Hepatocyte (in vitro differentiated cells): ENCODE results near the gene MANSC1. TPM values are rescaled to one million over a fixed set of nuclear protein-coding genes. Genes with fewer than 3 reads are reported as not detected.

Experiments used
- DNase-seq: peaks from one replicate; pipeline ENCODE4 v3.0.0-alpha.2; 2016; ENCODE audit warnings: low spot score
- H2AFZ ChIP-seq: fragments of 200-600 bp; sonication (generic); 2 replicates; pipeline ENCODE4 v1.6.0; 2016; ENCODE audit warnings: antibody characterized with exemption, mild to moderate bottlenecking
- H3K27ac ChIP-seq: fragments of 200-600 bp; sonication (generic); 2 replicates; pipeline ENCODE4 v1.5.1; 2016; ENCODE audit warnings: mild to moderate bottlenecking
- H3K27me3 ChIP-seq: fragments of 200-600 bp; sonication (generic); 2 replicates; pipeline ENCODE4 v1.6.1; 2016
- H3K36me3 ChIP-seq: fragments of 200-600 bp; sonication (generic); replicated peaks from 2 replicates; pipeline ENCODE4 v1.5.1; 2016; ENCODE audit warnings: low read depth; ENCODE audit not compliant: insufficient read depth
- H3K4me1 ChIP-seq: fragments of 200-600 bp; sonication (generic); 2 replicates; pipeline ENCODE4 v1.5.1; 2016; ENCODE audit warnings: mild to moderate bottlenecking, moderate library complexity; ENCODE audit not compliant: insufficient read depth
- H3K4me2 ChIP-seq: fragments of 200-600 bp; sonication (generic); 2 replicates; pipeline ENCODE4 v1.6.0; 2016
- H3K4me3 ChIP-seq: fragments of 200-600 bp; sonication (generic); 2 replicates; pipeline ENCODE4 v1.5.1; 2016; ENCODE audit warnings: mild to moderate bottlenecking
- H3K79me2 ChIP-seq: fragments of 200-600 bp; sonication (generic); 2 replicates; pipeline ENCODE4 v1.6.0; 2017; ENCODE audit warnings: mild to moderate bottlenecking
- H3K9me2 ChIP-seq: fragments of 200-600 bp; sonication (generic); replicated peaks from 2 replicates; pipeline ENCODE4 v1.6.0; 2017; ENCODE audit warnings: mild to moderate bottlenecking; ENCODE audit not compliant: insufficient read depth
- H3K9me3 ChIP-seq: fragments of 200-600 bp; sonication (generic); 2 replicates; pipeline ENCODE4 v1.5.1; 2016; ENCODE audit warnings: low read depth, mild to moderate bottlenecking
- H4K20me1 ChIP-seq: fragments of 200-600 bp; sonication (generic); 2 replicates; pipeline ENCODE4 v1.6.0; 2016; ENCODE audit warnings: mild to moderate bottlenecking; ENCODE audit not compliant: insufficient read depth, poor library complexity, severe bottlenecking
- CTCF ChIP-seq: fragments of 200-600 bp; sonication (generic); IDR thresholded peaks from 2 replicates; pipeline ENCODE4 v1.5.1; 2016; ENCODE audit warnings: antibody characterized with exemption, mild to moderate bottlenecking; ENCODE audit not compliant: poor library complexity
- EZH2 ChIP-seq: fragments of 200-600 bp; sonication (generic); IDR thresholded peaks from 2 replicates; pipeline ENCODE4 v1.6.1; 2016; ENCODE audit warnings: antibody characterized with exemption, mild to moderate bottlenecking, borderline replicate concordance
- EZH2phosphoT487 ChIP-seq: fragments of 200-600 bp; sonication (generic); IDR thresholded peaks from one replicate; pipeline ENCODE4 v1.6.1; 2018; ENCODE audit warnings: antibody characterized with exemption, mild to moderate bottlenecking, low read depth, moderate library complexity; ENCODE audit not compliant: unreplicated experiment, severe bottlenecking
- WGBS: methylation state at CpG from one replicate; pipeline ENCODE4 v1.1.6; 2016; ENCODE audit warnings: low lambda C conversion rate; ENCODE audit errors: missing lambda C conversion rate; 5-methylcytosine and 5-hydroxymethylcytosine counted together
- polyA plus RNA-seq: library from polyadenylated mRNA; unstranded; fragments of >200 nt; fragmentation: Nextera tagmentation; extraction: Ambion mirVana; gene quantifications from 2 replicates; pipeline ENCODE4 v1.2.1, GENCODE V29; 2016
- total RNA-seq: library from RNA; depleted of rRNA; stranded (reverse); fragments of >200 nt; gene quantifications from 2 replicates; pipeline ENCODE4 v1.2.3, GENCODE V29; 2014

Gene MANSC1
- total and polyA plus RNA-seq, 2 experiments from 2014 or later = 17.4 to 20.5 TPM

GRCh38 chr12:12397184-12397583, 47.1 kb upstream of the MANSC1 start:
- no peaks in the 10 kb centered on the region for H3K9me2 ChIP-seq
- H3K9me3 ChIP-seq = no peaks in the 10 kb centered on the region
- H3K4me2 ChIP-seq = no peak overlapping the region
- peaks cover 27% of the 10 kb centered on the region for H3K4me1 ChIP-seq
- no peaks in the 10 kb centered on the region for H3K36me3 ChIP-seq
- H3K79me2 ChIP-seq = peaks cover 20% of the 10 kb centered on the region
- no peaks in the 10 kb centered on the region for H4K20me1 ChIP-seq
- no peak overlapping the region for H2AFZ ChIP-seq
- H3K27ac ChIP-seq = peak overlapping the region; percentile 89
- no peaks in the 10 kb centered on the region for H3K27me3 ChIP-seq
- no peak overlapping the region for H3K4me3 ChIP-seq
- no peak for TF ChIP-seq CTCF
- TF ChIP-seq EZH2phosphoT487 = no peak
- TF ChIP-seq EZH2 = no peak
- no peak for DNase-seq
- WGBS = 87% methylated on average over 5 of the region's 5 CpGs

GRCh38 chr12:12396694-12397093, 46.7 kb upstream of the MANSC1 start:
- Histone ChIP-seq H3K4me1 (peaks cover 27% of the 10 kb centered on the region), H3K27ac (peak overlapping the region; percentile 89)
- no peak for TF ChIP-seq EZH2
- TF ChIP-seq EZH2phosphoT487 = no peak
- TF ChIP-seq CTCF = no peak

GRCh38 chr12:12393171-12393570, 43.1 kb upstream of the MANSC1 start:
- Histone ChIP-seq H3K9me2 (no peaks in the 10 kb centered on the region), H3K4me3 (no peak overlapping the region), H3K9me3 (no peaks in the 10 kb centered on the region), H3K36me3 (no peaks in the 10 kb centered on the region), H2AFZ (no peak overlapping the region), H4K20me1 (no peaks in the 10 kb centered on the region), H3K4me2 (no peak overlapping the region), H3K27me3 (no peaks in the 10 kb centered on the region), H3K4me1 (peaks cover 9% of the 10 kb centered on the region), H3K79me2 (peaks cover 9% of the 10 kb centered on the region), H3K27ac (peak overlapping the region; percentile 78)
- 87% methylated on average over 2 of the region's 2 CpGs for WGBS
- no peak for TF ChIP-seq EZH2
- no peak for TF ChIP-seq EZH2phosphoT487
- no peak for TF ChIP-seq CTCF
- DNase-seq = no peak

More at GRCh38 chr12:12396694-12397093, 46.7 kb upstream of the MANSC1 start:
- 68% methylated on average over 4 of the region's 4 CpGs for WGBS
- H3K27me3 ChIP-seq = no peaks in the 10 kb centered on the region
- H4K20me1 ChIP-seq = no peaks in the 10 kb centered on the region
- H2AFZ ChIP-seq = no peak overlapping the region
- H3K36me3 ChIP-seq = no peaks in the 10 kb centered on the region
- peaks cover 20% of the 10 kb centered on the region for H3K79me2 ChIP-seq
- H3K4me3 ChIP-seq = no peak overlapping the region
- H3K4me2 ChIP-seq = no peak overlapping the region
- H3K9me2 ChIP-seq = no peaks in the 10 kb centered on the region
- H3K9me3 ChIP-seq = no peaks in the 10 kb centered on the region
- DNase-seq = no peak

GRCh38 chr12:12392413-12392812, 42.4 kb upstream of the MANSC1 start:
- Histone ChIP-seq H2AFZ (no peak overlapping the region), H3K27ac (peak overlapping the region; percentile 78), H3K4me1 (peaks cover 6% of the 10 kb centered on the region), H3K79me2 (peaks cover 9% of the 10 kb centered on the region), H3K9me2 (no peaks in the 10 kb centered on the region), H3K9me3 (no peaks in the 10 kb centered on the region), H3K4me2 (no peak overlapping the region), H3K36me3 (no peaks in the 10 kb centered on the region), H3K4me3 (no peak overlapping the region), H4K20me1 (no peaks in the 10 kb centered on the region), H3K27me3 (no peaks in the 10 kb centered on the region)
- peak; percentile 25 for DNase-seq
- no peak for TF ChIP-seq EZH2phosphoT487
- TF ChIP-seq CTCF = no peak
- TF ChIP-seq EZH2 = no peak
- WGBS = 37% methylated on average over 2 of the region's 2 CpGs
